ENCODE results near the gene AQP1.

AQP1 gene

GRCh38 chr7:30974605-30975255, 63.1 kb downstream of the AQP1 start:
- DNase-seq (ENCODE audit: low read depth) = no peak

All from stimulated activated CD8-positive, alpha-beta memory T cell treated with anti-CD3 and anti-CD28 coated beads, Interleukin-7, amount 100 ng/mL, for 24 hours (primary cell).